ENCODE data around the gene CHTF18. TPM values are rescaled to one million over a fixed set of nuclear protein-coding genes. Genes with fewer than 3 reads are reported as not detected.

Gene CHTF18
- total RNA-seq, 1 donor from 2014 or later, result 4.9 TPM

DNA sequence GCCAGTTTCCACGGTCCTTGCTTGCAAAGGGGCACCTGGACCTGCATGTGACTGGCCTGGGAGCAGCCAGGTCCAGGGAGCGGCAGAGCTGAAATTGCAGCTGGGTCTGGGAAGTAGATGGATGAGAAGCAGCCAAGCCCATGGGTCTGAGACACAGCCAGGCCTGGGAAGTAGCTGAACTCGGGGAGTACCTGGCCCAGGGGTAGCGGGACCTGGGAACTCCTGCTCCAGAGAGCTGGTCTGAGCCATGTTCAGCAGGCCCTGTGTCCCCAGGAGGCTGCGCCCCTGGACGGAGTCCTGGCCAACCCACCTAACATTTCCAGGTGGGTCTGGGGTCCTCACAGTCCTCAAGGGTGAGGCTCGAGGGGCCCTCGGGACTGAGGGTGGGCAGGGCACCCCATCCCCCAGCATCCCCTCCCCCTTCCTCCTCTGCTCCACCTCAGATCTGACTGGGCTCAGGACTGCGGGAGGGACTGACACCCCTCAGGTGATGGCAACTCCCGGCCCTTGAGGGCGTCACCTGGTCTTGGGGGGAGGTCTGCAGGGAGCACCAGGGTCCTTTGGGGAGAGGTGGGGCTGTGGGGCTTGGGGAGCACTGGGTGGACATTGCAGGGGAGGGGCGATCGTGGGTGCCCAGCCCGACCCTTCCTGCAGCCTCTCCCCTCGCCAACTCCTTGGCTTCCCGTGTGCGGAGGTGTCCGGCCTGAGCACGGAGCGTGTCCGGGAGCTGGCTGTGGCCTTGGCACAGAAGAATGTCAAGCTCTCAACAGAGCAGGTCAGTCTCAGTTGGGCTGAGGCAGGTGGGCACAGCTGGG, 24.8 kb upstream of the CHTF18 start:
- Histone ChIP-seq H3K4me1 (peaks cover 8% of the 10 kb centered on the region), H3K9me3 (no peaks in the 10 kb centered on the region), H3K4me3 (no peak overlapping the region), H3K27ac (no peak overlapping the region), H3K36me3 (no peaks in the 10 kb centered on the region), H3K27me3 (no peaks in the 10 kb centered on the region)
- intact Hi-C loops (cut with DNase I), result no loop called here
- no peak for TF ChIP-seq POLR2AphosphoS5 (IDR thresholded peaks at IDR 0.05; ENCODE audit: insufficient read depth in 1 of 2, low read depth in 1 of 2)
- TF ChIP-seq, protein P1, sequence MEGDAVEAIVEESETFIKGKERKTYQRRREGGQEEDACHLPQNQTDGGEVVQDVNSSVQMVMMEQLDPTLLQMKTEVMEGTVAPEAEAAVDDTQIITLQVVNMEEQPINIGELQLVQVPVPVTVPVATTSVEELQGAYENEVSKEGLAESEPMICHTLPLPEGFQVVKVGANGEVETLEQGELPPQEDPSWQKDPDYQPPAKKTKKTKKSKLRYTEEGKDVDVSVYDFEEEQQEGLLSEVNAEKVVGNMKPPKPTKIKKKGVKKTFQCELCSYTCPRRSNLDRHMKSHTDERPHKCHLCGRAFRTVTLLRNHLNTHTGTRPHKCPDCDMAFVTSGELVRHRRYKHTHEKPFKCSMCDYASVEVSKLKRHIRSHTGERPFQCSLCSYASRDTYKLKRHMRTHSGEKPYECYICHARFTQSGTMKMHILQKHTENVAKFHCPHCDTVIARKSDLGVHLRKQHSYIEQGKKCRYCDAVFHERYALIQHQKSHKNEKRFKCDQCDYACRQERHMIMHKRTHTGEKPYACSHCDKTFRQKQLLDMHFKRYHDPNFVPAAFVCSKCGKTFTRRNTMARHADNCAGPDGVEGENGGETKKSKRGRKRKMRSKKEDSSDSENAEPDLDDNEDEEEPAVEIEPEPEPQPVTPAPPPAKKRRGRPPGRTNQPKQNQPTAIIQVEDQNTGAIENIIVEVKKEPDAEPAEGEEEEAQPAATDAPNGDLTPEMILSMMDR (IDR thresholded peaks at IDR 0.05), result no peak
- no peak for TF ChIP-seq POLR2A (IDR thresholded peaks at IDR 0.05)
- no peak for DNase-seq (ENCODE audit: extremely low spot score in 2 of 2)

DNA sequence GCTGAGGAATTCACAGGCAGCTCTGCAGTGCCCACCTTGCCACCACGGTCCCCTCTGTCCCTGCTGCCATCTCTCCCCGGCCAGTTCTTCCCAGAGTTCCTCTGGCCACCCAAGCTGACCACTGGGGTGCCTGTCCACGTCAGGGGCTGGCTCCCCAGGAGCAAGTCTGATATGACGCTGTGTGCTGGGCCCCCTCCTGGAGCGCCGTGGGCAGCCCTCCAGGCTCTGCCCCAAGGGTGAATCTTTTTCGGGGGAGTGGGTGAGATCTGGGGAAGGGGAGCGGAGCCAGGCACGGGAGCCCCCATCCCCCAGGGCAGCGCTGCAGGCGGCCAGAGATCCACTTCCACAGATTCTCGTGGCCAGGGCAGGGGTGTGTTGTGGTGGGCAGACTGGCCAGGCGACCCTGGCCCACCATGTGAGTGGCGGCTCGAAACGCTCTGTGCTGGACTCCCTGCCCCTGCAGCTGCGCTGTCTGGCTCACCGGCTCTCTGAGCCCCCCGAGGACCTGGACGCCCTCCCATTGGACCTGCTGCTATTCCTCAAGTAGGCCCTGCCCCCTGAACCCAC, 24.2 kb upstream of the CHTF18 start:
- DNase-seq (ENCODE audit: extremely low spot score in 2 of 2), result no peak
- Histone ChIP-seq H3K4me1 (peaks cover 8% of the 10 kb centered on the region), H3K4me3 (no peak overlapping the region), H3K36me3 (no peaks in the 10 kb centered on the region), H3K27me3 (no peaks in the 10 kb centered on the region), H3K9me3 (no peaks in the 10 kb centered on the region), H3K27ac (no peak overlapping the region)
- TF ChIP-seq POLR2AphosphoS5 (IDR thresholded peaks at IDR 0.05; ENCODE audit: insufficient read depth in 1 of 2, low read depth in 1 of 2) (no peak), POLR2A (IDR thresholded peaks at IDR 0.05) (no peak)
- TF ChIP-seq, protein P1 (IDR thresholded peaks at IDR 0.05), result no peak
- intact Hi-C loops (cut with DNase I), result no loop called here

DNA sequence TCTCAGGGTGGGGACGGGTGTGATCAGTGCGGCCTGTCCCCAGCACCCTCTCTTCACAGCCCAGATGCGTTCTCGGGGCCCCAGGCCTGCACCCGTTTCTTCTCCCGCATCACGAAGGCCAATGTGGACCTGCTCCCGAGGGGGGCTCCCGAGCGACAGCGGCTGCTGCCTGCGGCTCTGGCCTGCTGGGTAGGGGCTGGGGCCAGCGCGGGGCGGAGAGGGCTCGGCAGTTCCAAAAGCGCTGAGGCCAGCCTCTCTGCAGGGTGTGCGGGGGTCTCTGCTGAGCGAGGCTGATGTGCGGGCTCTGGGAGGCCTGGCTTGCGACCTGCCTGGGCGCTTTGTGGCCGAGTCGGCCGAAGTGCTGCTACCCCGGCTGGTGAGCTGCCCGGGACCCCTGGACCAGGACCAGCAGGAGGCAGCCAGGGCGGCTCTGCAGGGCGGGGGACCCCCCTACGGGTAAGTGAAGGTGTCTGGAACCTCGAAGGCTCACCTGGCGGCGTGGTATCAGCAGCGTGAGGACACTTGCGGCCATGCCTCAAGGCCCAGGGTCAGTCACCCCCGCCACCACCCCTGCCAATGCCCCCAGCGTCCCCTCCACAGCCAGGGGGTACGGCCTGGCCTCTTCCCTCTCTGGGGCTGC, 23.5 kb upstream of the CHTF18 start:
- Histone ChIP-seq H3K27me3 (no peaks in the 10 kb centered on the region), H3K4me1 (peaks cover 6% of the 10 kb centered on the region), H3K4me3 (no peak overlapping the region), H3K27ac (no peak overlapping the region), H3K9me3 (no peaks in the 10 kb centered on the region), H3K36me3 (no peaks in the 10 kb centered on the region)
- no peak for DNase-seq (ENCODE audit: extremely low spot score in 2 of 2)
- TF ChIP-seq POLR2A (IDR thresholded peaks at IDR 0.05), result no peak
- TF ChIP-seq, protein P1 (IDR thresholded peaks at IDR 0.05), result no peak
- no peak for TF ChIP-seq POLR2AphosphoS5 (IDR thresholded peaks at IDR 0.05; ENCODE audit: insufficient read depth in 1 of 2, low read depth in 1 of 2)
- intact Hi-C loops (cut with DNase I), result no loop called here

DNA sequence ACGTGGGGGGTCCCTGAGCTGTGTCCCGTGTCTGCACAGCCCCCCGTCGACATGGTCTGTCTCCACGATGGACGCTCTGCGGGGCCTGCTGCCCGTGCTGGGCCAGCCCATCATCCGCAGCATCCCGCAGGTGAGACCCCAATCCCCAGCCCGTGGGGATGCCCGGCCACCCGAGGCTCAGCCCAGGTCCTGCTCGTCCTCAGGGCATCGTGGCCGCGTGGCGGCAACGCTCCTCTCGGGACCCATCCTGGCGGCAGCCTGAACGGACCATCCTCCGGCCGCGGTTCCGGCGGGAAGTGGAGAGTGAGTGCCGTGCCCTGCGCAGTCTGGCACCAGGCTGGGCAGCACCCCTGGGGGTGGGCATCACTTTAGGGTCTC, 22.9 kb upstream of the CHTF18 start:
- peaks cover 1% of the 10 kb centered on the region for H3K4me1 ChIP-seq
- no peak overlapping the region for H3K4me3 ChIP-seq
- H3K27ac ChIP-seq, result no peak overlapping the region
- no peaks in the 10 kb centered on the region for H3K9me3 ChIP-seq
- no peaks in the 10 kb centered on the region for H3K36me3 ChIP-seq
- intact Hi-C loops (cut with DNase I), result no loop called here
- no peaks in the 10 kb centered on the region for H3K27me3 ChIP-seq
- TF ChIP-seq, protein P1 (IDR thresholded peaks at IDR 0.05), result no peak
- no peak for TF ChIP-seq POLR2AphosphoS5 (IDR thresholded peaks at IDR 0.05; ENCODE audit: insufficient read depth in 1 of 2, low read depth in 1 of 2)
- TF ChIP-seq POLR2A (IDR thresholded peaks at IDR 0.05), result no peak
- DNase-seq (ENCODE audit: extremely low spot score in 2 of 2), result no peak

All from vagina (tissue), 2 donors.